Raji (cell line): ENCODE measurements around the gene PODXL2.

Experiments
- POLR2A ChIP-seq: IDR thresholded peaks from 2 replicates; pipeline ENCODE4 v1.6.1; 2011; ENCODE audit warnings: low read depth, low read length, control low read depth; ENCODE audit not compliant: insufficient read depth

The PODXL2 gene

DNA sequence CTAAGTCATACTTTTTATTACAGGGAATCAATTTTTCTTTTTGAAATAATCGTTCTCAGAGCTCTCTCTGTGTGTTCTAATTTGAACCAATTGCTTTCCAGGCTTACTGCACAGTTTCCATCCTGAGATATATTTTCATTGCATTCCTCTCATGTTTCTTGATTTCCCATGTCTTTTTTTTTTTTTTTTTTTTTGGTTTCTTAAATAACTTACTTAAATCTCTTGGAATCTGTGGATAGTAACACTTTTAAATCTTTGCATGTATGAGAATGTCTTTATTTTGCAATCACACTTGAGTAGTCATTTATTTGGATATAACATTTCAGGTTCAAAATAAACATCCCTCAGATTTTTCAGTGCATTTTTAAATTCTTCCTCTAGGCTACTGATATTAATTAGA lies 29.2 kb downstream of the PODXL2 start:
- no peak for TF ChIP-seq POLR2A

DNA sequence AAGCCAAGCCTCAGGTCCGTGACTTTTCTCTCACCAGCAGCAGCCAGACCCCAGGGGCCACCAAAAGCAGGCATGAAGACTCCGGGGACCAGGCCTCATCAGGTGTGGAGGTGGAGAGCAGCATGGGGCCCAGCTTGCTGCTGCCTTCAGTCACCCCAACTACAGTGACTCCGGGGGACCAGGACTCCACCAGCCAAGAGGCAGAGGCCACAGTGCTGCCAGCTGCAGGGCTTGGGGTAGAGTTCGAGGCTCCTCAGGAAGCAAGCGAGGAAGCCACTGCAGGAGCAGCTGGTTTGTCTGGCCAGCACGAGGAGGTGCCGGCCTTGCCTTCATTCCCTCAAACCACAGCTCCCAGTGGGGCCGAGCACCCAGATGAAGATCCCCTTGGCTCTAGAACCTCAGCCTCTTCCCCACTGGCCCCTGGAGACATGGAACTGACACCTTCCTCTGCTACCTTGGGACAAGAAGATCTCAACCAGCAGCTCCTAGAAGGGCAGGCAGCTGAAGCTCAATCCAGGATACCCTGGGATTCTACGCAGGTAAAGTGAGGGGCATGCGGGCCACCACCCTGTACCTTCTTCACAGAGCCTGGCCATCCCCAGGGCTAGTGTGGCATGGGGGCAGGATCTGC lies 31.8 kb downstream of the PODXL2 start:
- TF ChIP-seq POLR2A = no peak

DNA sequence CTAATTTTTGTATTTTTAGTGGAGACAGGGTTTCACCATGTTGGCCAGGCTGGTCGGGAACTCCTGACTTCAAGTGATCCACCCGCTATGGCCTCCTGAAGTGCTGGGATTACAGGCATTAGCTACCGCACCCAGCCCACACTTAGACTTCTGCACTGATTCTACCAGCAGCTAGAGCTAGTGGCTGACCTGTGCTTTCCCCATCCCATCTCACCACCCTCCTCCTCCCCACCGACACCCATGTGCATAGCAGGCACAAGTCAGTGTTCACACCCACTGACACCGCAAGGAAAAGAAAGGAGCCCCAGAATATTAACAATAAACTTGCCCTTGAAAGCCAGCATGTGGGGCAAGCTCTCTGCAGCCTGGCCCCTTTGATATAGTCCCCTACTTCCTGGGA lies 32.6 kb downstream of the PODXL2 start:
- no peak for TF ChIP-seq POLR2A

DNA sequence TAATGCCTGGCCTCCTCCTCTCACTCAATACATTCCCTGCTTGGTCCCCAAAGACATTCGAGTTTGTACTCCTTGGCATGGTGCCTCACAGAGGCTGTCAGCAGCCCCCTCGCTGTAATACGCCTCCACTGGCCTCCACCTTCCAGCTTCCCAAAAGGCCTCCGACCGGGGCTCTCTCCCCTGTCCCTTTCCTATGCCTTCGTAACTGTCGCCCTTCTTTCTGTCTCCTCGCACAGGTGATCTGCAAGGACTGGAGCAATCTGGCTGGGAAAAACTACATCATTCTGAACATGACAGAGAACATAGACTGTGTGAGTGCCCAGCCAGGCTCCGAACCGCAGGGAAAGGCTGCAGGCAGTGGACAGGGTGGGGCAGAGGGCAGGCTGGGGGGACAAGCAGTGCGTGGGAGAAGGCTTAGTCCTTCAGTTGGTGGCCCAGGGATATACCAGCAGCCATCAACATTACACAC lies 33.0 kb downstream of the PODXL2 start:
- TF ChIP-seq POLR2A = no peak

DNA sequence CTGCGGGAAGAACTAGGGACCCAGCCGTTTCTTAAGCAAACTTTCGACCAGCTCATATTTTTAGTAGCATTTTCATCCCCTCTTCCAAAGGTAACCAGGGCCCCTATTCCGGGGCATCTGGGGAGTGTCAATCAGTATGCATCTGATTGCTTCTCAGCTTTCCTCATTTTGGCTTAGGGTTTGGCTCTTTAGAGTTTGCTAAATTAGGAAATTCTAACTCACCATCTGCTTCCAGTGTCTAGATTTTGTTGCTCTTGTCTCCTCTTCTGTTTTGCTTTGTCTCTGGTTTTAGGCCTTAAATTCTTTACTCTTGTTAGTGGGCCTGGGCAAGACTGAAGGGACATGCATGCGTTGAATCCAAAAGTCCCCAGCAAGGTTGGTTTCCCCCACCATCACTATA lies 34.2 kb downstream of the PODXL2 start:
- TF ChIP-seq POLR2A = no peak

DNA sequence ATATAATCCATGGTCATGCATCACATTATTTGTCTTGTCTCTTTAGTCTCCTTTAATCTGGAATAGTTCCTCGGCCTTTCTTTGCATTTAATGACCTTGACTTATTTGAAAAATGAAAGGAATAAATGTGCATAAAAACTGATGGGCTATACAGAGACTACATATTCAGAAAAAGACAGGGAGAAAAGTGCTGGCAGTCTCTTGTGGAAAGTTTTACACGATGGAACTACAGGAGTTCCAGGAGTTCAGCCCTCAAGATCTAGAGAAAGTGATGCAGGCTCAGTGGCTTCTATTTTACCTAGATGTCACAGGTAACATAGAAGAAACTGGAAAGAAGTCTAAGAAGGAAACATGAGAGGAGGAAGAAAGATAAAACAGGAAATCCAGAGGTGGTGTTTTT lies 36.2 kb downstream of the PODXL2 start:
- no peak for TF ChIP-seq POLR2A

DNA sequence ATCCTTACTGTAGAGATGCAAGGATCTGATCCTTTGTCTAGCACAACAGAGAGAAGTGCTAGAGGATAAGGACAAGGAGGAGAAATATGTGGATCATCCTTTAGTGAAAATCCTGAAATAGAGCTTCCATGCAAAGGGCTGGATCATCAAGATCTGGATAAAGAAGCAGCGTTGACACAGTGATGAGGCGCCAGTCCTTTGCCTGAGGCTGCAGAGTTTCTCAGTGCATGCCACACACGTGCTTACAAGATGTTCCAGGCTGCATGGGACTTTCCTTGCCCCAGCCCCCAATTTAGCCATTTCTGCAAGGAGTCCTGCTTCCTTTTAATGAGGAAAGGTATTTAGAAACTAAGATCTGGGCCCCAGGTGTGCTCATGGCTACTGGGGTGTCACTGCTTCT lies 36.6 kb downstream of the PODXL2 start:
- TF ChIP-seq POLR2A = no peak

DNA sequence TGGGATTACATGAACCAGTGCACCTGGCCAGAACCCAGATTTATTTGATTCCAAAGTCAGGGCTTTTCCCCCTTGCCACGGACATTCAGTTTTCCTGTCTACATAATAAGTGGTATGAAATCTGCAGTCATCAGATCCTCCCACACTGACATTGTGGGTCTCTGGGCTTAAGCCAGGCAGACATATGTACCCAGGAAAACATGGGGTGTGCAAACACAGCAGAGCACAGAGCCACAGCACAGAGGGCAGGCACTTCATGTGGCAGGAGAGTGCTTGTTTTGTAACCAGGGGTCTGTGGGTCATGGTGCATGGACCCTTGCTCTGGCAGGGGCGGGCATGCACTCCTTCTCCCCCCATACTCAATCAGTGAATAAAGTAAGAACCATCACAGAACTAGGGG lies 37.7 kb downstream of the PODXL2 start:
- TF ChIP-seq POLR2A = no peak

DNA sequence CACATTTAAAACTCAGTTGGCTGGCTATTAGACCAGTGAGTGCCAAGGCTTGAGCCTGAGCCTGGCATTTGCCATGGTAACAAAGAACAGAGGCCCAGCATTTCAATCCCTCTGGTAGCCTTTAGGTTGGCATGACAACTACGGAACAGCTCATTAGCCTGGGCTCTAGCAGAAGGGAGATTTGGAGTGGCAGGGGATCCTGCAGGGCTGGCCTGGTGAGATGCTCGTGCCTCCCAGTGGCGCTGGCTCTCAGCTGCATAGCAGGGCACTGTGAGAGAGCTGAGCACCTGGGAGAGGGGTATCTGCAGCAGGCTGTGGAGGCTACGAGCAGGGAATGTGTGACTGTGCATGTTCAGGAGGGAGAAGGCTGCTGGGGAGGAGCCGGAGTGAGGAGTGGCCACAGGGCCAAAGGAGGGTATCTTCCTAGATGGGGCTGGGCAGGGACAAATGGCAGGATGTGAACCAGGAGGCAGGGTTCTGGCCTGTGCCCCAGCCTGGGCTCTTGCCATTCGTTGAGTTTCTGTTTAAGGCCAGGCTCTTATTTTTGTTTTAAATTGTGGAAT lies 38.2 kb downstream of the PODXL2 start:
- no peak for TF ChIP-seq POLR2A

DNA sequence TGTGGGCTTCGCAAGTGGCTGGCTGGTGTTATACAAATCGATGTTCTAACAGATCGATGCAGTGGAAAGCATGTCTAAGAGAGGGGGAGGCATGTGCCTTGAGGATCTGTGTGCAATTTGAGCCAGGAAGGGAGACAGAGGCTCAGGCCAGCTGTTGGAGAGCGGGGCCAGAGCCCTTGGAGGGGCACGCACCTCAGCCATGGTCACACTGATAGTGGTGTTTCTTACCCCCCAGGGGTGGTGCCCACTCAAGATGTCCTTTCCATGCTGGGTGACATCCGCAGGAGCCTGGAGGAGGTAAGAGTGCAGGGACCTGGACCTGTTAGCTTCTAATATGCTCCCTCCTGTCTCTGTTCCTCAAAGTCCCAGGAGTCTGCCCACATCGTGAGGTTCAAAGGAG lies 39.9 kb downstream of the PODXL2 start:
- TF ChIP-seq POLR2A = no peak

DNA sequence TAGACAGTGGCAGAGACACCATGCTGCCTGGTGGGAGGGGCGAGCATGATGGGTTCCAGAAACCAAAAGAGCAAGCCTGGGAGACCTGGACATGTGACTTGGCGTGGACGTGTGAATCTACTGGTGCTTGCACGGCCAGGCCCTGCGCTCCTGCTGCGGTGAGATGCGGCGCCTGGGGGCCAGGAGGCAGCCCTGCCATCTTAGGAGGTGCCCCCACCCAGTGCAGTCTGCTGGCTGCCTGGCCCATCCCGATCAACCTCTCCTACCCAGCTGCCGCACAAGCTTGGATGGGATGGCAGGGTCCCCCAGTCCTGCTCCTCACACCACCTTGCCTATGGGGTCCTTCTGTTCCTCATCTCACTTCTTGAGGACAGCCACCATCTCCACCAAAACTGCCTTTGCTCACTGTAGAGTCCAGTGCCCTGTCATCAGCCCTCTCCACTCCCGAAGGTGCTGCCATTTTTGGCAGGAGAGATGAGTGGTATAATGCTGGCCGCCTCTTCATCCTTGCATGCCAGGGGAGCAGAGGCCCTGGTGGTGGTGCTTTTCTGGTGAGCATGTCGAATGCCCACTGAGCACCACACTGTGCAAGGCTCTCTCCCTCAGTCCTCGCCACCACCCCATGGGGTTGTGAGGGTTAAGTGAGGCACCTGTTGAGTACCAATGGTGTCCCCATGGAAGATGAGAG lies 40.7 kb downstream of the PODXL2 start:
- TF ChIP-seq POLR2A = no peak

DNA sequence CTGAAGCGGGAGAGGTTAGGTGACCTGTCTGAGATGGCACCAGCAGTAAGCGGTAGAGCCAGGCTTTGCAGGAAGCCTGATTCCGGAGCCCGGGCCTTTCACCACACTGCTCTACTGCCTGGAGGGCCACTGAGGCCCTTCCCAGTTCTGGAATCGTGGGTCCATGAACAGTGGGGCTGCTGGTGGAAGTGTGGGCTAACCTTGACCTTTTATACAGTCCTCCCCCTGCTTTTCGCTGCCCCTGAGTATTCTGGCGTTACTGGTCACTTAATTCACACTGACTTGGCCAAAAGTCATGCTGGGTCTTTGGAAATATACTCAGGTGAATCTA lies 41.2 kb downstream of the PODXL2 start:
- TF ChIP-seq POLR2A = no peak

DNA sequence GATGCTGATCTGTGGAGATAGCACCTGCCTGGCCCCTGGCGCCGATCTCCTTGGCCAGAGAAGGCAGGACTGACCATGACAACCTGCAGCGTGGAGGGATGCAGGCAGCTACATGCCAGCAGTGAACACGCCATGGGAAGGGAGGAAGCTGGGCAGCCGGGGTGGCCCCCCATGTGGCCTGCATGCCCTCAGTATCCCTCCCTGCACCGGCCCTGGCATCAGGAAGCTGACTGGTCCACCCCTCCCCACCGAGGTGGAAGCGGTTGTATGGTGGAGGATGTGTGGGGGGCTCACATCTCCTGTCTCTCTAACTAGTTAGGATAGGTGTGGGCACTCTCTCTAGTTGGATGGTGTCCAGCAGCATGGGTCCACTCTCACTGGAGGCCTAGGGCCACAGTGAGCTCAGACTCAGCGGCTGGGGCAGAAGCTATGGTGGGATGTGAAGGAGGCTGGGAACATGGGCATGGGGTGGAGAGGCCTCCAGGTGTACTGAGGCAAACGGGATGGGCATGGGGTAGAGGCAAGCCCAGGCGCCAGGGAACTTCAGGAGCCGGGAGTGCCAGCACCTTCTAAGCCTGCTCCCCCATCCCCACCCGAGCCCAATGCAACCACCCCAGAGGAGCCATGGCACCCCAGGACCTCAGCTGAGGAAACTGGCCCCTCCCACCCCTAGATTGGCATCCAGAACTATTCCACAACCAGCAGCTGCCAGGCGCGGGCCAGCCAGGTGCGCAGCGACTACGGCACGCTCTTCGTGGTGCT lies 42.0 kb downstream of the PODXL2 start:
- TF ChIP-seq POLR2A = no peak

DNA sequence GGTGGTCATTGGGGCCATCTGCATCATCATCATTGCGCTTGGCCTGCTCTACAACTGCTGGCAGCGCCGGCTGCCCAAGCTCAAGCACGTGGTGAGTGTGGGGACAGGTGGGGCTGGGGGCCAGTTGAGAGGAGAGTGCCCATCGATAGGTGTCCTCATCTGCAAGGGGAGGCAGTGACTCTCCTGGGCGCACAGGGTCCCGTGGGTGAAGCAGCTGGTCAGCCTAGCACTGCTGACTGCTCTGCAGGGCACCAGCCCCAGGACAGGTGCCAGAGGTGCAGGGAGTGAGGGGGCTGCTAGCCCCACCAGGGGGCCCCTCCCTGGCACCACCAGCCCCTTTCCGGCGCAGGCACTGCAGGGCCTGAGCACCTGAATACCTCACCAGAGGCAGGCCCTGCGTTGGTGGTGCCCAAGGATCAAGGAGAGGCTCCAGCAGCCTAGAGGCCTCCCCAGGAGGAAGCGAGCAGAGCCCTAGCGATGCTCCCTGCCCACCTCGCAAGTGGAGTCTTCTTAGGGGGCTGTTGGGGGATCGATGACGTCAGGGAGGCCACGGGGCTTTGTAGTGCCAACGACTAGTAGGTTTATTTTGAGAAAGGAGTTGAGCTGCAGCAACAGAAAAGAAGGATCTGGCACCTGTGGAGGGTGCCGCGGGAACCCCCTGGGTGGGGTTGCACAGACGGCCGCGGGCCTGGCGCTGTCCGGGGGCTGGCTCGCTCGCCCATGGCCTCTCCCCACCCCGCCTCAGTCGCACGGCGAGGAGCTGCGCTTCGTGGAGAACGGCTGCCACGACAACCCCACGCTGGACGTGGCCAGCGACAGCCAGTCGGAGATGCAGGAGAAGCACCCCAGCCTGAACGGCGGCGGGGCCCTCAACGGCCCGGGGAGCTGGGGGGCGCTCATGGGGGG lies 42.8 kb downstream of the PODXL2 start:
- no peak; the same call in none of the 2 replicates for TF ChIP-seq POLR2A
